HG02763 (cell line): Measurements from ENCODE around the gene ENOX1.
A peak's percentile ranks its signal among the peaks of the same experiment; 100 is the strongest.

Source experiments
- ATAC-seq: cut with Tn5 transposase; IDR thresholded peaks from one replicate; pipeline ENCODE4 v1.9.1; 2021; ENCODE audit warnings: mild to moderate bottlenecking, moderate library complexity; ENCODE audit not compliant: unreplicated experiment

ENOX1 gene

DNA sequence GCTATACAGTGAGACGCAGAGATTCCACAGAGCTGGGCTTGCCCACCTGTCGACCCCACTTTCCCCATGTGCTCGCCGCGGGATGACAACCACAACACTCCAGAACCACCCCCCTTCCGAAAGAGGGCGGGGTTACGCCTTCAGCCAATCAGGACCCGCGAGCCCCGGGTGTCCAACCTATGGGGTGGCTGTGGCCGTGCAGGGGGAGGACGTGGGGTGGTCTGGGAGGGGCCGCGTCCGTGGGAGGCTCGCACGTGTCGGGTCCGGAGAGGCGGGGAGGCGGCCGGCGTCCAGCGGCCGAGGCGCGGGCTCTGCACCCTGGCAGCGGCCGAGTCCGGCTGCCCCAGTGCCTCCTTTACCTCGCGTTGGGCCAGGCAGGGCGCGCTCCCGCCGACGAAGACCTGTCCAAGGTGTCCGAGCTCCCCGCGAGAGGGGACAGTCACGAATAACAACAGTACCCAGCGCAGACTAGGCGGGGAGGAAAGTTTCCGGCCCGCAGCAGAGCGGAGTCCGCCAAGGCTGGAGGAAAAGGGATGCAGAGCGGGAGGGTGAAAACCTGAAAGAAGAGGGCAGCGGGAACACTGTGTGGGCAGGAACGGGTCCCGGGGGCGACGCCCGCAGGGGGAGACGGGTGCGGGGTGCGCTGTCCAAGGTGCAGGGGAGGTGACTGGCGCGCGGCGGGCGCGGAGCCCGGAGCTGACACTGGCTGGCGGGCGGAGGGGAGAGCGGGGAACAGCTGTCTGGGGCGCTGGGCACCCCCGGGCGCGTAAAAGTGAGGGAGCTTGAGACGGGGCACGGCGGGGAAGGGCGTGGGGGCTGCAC is 911 bp downstream of the ENOX1 start:
- ATAC-seq = no peak

DNA sequence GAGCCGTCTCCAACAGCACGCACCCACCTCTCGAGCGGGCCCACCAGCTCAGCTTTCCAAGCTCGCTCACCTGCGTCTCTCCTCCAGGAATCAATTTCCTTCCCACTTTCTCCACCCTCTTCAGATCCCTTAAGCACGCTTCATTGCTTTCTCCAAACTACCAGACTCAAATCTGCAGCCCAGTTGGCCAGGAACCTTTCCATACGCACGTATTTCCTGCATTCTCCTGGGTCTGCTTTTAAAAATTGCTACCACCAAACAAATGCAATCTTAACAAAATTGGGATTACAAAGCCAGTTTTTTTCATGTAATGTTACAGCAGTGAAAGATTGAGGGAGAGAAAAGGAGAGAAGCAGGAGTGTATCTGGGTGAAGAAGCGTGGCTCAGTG is 1.5 kb downstream of the ENOX1 start:
- ATAC-seq = no peak

DNA sequence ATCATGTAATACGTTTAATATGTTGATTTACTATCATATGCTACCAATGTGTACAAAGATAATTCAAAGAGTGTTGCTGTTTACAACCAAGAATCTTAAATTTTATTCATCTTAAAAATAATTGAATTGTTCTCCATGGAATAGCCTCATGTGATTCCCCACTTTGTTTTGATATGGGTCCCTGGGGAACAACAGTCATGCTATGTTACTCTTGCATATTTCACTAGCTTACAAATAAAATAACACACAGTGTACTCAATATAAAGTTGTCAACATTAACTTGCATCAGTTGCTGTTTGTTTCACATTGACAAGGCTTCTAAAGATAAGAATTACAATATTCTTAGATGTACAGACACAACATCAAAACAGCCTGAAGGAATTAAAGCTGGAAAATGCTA is 2.3 kb downstream of the ENOX1 start:
- no peak for ATAC-seq

DNA sequence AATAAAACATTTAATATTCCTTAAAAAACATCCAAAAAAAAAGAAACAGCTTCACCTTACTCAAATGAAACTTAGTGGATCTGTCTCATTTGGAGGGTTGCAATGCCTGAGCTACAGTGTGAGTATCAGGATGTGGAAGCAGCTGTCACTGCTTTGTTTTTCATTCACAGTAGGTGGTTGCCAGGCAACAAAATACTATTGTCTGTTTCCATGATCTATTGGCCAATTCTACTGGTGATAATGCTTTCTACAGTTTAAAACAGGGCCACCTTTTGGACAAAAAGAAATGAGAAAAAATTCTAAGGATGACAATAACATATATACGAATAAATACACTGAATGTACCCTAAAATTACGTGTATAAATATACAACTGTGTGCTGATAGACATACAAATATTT is 3.0 kb downstream of the ENOX1 start:
- no peak for ATAC-seq

DNA sequence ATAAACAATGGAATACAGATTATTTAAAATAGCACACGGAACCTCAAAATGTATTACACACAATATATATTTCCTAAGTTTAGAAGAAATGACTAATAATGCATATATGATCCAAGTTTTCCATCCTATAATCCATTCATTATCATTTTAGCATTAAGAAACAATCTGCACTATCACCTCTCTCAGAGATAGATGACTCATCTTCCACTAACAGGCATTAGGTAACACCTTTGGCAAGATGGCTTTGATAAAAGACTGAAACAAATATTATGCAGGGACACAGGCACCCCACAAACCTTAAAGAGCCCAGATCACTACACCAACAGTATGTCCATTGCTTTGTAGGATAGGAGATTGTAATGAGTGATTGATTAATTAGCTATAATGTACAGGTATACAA is 4.1 kb downstream of the ENOX1 start:
- ATAC-seq = no peak

DNA sequence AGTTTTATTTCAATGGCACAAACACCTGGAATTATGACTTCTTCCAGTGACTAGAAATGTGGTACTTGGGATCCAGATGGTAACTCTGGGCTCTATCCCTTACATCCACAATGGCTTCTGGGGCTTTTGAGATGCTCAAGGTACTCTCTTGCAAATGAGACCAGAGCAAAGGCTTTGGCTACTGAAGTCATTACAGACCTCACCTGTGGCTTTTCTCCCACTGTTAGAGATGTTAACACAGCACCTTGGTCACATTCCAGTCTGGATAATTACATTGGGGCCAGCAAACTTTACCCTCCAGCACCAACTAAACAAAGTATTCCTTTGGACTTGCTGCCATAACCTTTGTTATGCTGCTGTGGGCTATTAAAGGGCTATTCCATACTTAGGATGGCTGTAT is 6.1 kb downstream of the ENOX1 start:
- ATAC-seq = no peak

DNA sequence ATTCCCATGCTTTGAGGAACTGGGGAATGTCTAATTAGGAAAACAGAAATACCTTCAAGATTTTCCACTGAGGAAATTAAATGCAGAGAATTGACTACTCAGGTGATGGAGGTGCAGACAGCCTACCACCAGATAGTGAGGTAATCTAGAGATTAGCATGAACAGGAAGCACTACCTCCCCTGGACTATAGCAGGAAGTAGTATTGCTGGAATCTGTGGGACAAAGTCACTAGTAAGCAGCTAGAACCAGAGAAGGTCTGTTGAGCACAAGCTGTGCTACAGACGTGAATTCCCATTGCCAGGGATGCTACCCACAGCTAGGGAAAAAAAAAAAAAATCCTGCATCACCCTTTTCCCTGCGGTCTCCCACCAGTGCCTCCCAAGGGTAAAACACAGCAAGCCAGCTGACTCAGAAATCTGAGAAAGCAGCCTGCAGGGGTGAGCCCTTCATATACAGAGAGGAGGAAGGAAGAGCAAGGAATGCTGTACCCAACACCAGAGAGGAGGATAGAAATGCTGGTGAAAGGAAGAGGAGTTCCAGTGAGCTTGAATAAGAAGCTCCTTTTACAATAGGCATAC is 10.2 kb downstream of the ENOX1 start:
- ATAC-seq = no peak

DNA sequence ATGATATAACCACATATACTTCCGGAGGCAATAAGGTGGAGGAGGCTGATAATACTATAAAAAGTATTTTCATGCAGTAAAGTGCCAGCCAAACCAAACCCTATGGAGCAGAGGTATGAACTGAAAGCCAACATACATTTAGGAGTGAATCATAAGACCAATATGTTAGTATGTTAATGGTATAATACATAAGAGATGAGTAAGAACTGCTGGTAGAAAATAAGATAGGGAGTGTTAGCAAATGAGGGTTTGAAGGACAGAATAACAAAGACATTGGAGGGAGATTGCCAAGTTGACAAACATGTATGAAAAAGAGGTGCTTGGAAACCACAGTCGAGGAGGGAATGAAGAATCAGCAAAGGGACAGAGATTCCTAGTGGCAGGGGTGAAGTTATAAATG is 10.8 kb downstream of the ENOX1 start:
- ATAC-seq = no peak

DNA sequence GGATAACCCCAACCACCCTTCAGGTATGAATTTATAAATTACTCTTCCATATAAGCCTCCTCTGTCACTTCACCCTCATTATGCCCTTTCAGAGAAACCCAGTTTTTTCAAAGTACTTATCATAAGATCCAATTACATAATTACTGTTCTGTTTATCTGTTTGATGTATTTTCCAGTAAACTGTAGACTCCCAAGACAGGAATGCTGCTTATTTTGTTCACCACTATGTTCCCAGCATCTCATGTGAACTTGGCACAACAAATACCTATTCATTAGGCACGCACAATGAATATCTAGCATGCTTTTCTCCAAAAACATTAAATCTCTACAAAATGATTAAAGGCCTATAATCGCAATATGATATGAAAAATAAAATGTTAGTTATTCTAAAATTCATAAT is 13.2 kb downstream of the ENOX1 start:
- ATAC-seq = no peak

DNA sequence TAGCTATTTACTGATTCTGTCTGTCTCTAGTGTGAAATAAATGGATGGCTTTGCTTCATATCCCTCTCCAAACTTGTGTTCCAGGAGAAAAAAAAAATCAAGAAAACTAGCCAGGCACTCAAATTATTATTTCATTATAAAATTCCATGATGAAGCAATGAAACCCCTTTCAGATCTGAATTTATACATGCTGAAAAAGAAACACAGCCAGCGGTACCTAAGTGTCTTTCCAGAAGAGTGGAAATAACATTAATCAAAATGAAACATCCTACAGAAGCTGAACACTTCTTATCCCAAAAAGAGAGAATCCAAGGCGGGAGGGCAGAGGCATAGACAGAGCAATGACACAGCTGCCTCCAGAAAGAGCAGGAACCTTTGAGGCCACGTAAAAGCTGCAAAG is 15.9 kb downstream of the ENOX1 start:
- ATAC-seq = no peak

DNA sequence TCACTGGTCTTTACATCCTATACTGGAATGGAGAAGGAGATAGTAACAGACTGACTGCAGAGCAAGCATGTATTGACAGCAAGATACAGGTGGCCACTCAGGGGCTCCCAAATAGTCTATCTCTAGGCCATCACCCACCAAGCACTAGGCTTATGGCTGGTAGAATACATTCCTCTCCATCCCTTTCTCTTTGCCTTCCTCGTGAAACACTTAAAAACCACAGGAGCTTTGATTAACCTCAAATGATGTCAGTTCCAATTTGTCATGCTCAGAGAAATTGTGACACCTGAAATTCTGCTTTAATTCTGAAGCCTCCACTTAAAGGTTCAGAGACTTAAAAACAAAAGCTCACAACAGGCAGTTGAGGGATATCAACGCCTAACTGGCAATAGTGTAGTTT is 17.2 kb downstream of the ENOX1 start:
- no peak for ATAC-seq

DNA sequence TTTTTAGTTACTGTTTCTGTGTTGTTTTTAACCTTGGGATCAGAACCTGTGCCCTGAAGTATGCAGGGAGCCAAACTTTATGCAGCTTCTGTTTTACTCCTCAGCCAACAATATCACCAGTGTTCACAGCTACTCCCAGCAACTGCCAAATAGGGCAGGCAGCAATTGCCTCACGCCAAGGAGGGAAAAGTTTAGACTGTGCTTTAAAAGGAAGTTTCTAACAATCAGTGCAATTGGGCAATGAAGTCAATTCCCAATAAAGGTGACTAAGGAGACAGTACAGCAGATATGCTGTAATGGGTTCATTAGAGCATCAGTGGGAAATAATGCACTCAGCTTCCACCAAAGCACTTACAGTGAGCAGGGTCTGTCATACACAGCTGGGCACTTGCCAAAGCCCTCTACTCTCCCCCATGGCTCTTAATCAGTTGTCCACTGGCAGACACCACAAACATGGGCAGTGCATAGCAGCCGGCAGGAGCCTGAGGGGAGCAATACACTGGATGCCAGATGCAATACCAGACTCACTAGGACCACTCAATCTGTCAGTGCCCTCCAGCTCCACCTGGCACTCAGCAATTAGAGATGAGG is 19.3 kb downstream of the ENOX1 start:
- no peak for ATAC-seq

DNA sequence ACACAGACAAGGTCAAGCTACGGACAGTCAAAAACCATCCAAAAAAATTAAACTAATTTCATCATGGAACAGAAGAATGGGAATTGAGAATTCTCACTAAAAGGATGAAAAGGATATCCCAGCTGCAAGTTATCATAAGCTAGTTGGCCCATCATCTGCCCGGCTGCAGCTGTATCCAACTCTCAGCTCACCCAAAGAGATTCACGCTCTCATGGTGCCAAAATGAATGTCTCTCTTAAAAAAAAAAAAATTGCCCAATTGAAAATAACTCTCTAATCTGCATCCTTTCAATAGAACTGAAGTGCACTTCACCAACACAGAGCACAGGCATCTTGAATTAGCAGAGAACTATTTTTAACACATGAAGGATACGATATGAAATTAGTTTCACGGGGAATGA is 20.0 kb downstream of the ENOX1 start:
- no peak for ATAC-seq

DNA sequence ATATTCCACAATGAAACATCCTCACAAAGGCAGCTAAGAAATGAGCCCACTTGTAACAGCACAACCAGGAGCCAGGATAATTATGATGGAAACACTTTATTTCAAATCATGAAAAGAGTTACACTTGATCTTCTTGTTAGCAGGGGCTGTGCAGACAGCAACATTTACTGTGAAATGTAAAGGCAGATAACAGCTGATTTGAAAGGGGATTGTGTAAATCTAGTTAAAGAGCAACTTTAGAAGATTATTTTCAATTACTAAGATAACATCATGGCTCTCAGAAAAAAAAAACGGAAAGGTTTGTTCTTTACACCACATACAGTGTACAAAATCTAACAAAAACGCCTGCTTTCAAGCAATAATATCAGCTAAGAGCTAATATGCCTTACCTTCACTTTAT is 22.4 kb downstream of the ENOX1 start:
- ATAC-seq = no peak

DNA sequence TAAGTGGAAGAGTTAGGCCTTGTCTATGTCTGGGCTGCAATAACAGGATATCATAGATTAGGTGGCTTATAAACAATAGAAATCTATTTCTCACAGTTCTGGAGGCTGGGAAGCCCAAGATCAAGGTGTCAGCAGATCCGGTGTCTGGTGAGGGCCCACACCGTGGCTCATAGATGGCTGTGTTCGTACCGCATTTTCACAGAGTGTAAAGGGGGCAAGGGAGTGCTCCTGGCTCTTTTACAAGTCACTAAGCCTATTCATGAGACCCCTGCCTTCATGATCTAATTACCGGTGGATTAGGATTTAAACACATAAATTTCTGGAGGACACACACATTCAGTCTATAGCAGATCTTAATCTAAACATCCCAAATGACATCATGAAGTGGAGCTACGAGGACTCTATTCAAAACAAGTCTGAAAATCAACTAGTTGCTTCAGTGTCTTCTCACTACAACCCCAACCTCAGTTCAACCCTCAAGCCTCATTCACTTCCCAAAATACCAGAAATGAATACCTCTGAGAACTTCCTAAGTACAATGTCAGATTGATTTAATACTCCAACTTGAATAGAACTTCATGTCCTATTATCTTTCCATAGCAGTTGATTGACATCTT is 23.5 kb downstream of the ENOX1 start:
- ATAC-seq = no peak

DNA sequence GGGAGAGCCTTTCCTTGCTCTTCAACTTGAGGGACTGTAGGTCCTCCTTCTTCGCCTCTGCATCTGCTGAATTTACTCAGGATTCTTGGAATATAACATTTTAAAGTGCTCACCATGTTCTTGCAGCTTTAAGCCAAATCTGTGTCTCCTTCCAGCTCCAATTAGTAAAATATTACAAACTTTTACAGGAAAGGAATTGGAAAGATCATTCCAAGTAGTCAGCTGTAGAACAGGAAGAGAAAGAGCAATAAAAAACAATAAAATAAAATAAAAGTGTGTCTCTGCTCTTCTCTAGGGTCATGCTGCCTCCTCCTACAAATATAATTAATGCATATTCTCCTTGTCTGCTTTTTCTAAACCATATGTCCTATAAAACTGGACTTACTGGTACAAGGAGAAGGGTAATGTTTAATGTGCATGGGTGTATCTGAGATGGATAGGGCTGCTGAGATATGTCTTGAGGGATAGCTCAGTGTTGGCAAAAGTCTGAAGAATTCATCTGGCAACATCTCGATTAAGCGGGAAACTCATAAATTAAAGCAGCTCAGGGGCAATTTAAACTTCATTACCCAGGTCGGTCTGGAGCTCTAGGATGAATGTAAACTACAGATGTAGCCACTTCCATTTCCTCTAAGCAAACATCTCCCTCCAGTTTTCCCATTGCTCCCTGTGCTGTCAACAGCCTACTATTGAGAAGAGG is 25.0 kb downstream of the ENOX1 start:
- ATAC-seq = no peak

DNA sequence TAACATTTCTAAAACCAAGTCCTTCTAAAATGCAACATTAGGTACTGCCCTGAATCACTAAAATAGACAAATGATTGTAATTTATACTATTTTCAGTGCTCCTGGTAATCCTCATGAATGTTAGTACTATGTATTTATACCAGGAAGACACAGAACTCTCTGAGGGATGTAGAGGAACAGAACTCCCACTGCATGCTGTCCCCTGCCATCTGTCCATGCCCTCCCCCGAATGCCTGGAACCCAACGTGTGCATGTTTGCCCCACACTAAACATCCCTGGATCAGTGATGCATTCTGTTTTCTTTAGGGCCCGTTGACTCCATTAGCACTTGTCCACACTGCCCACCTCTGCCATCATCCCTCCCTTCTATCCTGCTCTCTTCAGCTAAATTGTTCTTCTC is 26.5 kb downstream of the ENOX1 start:
- ATAC-seq = no peak

DNA sequence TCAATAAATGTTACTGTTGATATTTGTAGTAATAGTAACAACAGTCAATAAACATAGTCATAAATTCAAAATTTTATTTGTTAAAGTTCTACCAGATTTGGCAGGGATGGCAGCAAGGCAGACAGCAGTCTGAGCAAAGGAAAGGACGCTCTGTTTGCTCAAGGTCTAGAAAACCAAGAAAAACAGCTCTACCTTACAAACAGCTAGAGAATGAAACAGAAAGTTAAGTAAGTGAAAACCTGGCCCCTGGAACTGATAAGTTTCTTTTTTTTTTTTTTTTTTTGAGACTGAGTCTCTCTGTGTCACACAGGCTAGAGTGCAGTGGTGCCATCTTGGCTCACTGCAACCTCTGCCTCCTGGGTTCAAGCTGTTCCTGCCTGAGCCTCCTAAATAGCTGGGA is 27.9 kb downstream of the ENOX1 start:
- ATAC-seq = peak; percentile 67

DNA sequence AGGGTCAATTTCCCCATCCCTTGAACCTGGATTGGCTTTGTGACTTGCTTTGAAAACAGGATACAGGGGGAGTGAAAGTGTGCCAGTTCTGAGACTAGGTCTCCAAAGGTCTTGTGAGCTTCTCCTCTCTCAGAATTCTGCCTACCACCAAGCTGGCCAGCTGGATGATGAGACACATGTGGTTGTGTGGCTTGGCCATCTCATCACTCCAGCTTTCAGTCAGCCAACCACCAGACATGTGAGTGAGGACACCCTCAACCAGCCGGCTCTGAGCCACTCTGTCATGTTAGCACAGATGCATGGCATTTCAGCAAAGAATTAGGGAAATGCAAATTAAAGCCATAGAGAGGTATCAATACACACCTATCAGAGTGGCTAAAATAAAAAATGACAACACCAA is 29.5 kb downstream of the ENOX1 start:
- ATAC-seq = no peak

DNA sequence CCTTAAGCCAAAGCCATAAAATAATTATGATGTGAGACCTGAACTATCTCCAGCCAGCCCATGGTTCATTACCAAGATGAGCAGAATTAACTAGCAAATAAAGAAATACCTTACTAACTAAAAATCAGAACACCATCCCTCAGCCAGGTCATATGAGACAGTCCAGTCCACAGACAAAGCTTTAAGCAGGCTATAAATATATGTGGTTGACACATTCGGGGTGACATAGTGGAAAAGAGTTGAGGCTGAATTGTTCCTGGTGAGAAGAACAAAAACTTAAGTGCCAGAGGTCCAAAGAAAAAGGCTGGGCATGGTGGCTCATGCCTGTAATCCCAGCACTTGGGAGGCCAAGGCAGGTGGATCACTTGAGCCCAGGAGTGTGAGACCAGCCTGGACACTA is 30.9 kb downstream of the ENOX1 start:
- no peak for ATAC-seq

DNA sequence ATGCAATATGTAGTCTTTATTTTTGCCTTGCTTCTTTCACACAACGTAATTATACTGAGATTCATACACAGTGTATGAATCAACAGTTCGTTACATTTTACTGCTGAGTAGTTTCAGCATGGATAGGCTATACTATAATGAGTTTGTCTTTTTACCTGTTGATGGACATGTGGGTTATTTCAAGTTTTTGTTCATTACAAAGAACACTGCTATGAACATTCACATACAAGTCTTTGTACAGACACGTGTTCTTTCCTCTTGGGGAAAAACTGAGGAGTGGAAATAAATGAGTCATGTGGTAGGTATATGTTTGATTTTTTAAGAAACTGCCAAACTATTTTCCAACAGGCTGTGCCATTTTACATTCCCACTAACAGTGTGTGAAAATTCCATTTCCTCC is 35.1 kb downstream of the ENOX1 start:
- no peak for ATAC-seq

DNA sequence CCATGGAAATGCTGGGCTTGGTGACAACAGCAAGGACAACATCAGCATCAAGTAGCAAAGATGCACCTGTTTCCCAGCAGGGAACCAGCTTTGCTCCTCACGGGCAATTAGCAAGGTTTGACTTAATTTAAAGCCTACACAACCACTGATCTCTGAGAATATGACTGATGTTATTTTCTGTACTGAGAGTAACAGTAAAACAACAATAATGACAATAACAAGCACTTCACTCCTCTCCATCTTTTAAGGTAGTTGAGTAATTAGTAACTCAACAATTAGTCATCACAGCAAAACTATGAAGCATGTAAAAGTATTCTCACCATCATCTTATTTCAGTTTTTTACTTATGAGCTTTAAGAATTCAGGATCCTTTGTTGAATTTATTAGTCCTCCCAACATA is 37.3 kb downstream of the ENOX1 start:
- ATAC-seq = no peak
